ENCODE results near the gene GJB2. TPM values are rescaled to one million over a fixed set of nuclear protein-coding genes. Genes with fewer than 3 reads are reported as not detected.

Gene GJB2
- total RNA-seq, 1 donor from 2014 or later: 0.77 TPM

GRCh38 chr13:20219577-20219976, 26.8 kb upstream of the GJB2 start:
- TF ChIP-seq CTCF (IDR thresholded peaks at IDR 0.05): no peak
- H3K4me1 ChIP-seq: no peaks in the 10 kb centered on the region
- H3K9me3 ChIP-seq: no peaks in the 10 kb centered on the region
- H3K4me3 ChIP-seq: no peak overlapping the region
- no peak overlapping the region for H3K27ac ChIP-seq
- H3K36me3 ChIP-seq: no peaks in the 10 kb centered on the region
- H3K27me3 ChIP-seq (ENCODE audit: low read depth): no peaks in the 10 kb centered on the region
- DNase-seq: no peak
- no peak for ATAC-seq
- intact Hi-C loops (cut with DNase I): no loop called here

GRCh38 chr13:20217168-20217567, 24.4 kb upstream of the GJB2 start:
- Histone ChIP-seq H3K36me3 (no peaks in the 10 kb centered on the region), H3K4me1 (no peaks in the 10 kb centered on the region), H3K4me3 (no peak overlapping the region), H3K27me3 (ENCODE audit: low read depth) (no peaks in the 10 kb centered on the region), H3K27ac (no peak overlapping the region), H3K9me3 (no peaks in the 10 kb centered on the region)
- DNase-seq (no peak), ATAC-seq (no peak)
- TF ChIP-seq CTCF (IDR thresholded peaks at IDR 0.05): no peak
- intact Hi-C loops (cut with DNase I): no loop called here

GRCh38 chr13:20209948-20210347, 17.2 kb upstream of the GJB2 start:
- peaks cover 16% of the 10 kb centered on the region for H3K27me3 ChIP-seq (ENCODE audit: low read depth)
- no peak for ATAC-seq
- H3K4me1 ChIP-seq: no peaks in the 10 kb centered on the region

GRCh38 chr13:20206698-20207235, 14.0 kb upstream of the GJB2 start:
- no peak overlapping the region for H3K4me3 ChIP-seq
- ATAC-seq (no peak), DNase-seq (no peak)
- no peaks in the 10 kb centered on the region for H3K4me1 ChIP-seq
- no peaks in the 10 kb centered on the region for H3K9me3 ChIP-seq
- H3K27me3 ChIP-seq (ENCODE audit: low read depth): peaks cover 22% of the 10 kb centered on the region
- intact Hi-C loops (cut with DNase I): no loop called here
- no peak for TF ChIP-seq CTCF (IDR thresholded peaks at IDR 0.05)
- H3K36me3 ChIP-seq: no peaks in the 10 kb centered on the region
- H3K27ac ChIP-seq: no peak overlapping the region

More at GRCh38 chr13:20209948-20210347, 17.2 kb upstream of the GJB2 start:
- no peaks in the 10 kb centered on the region for H3K9me3 ChIP-seq
- no peak for DNase-seq
- H3K4me3 ChIP-seq: no peak overlapping the region
- no peaks in the 10 kb centered on the region for H3K36me3 ChIP-seq
- H3K27ac ChIP-seq: no peak overlapping the region
- no peak for TF ChIP-seq CTCF (IDR thresholded peaks at IDR 0.05)
- intact Hi-C loops (cut with DNase I): no loop called here

- Histone ChIP-seq H3K9me3 (no peaks in the 10 kb centered on the region), H3K4me3 (no peak overlapping the region), H3K27ac (no peak overlapping the region), H3K4me1 (no peaks in the 10 kb centered on the region), H3K36me3 (no peaks in the 10 kb centered on the region), H3K27me3 (ENCODE audit: low read depth) (peaks cover 22% of the 10 kb centered on the region)
- DNase-seq (no peak), ATAC-seq (no peak)
- TF ChIP-seq CTCF (IDR thresholded peaks at IDR 0.05): no peak
- intact Hi-C loops (cut with DNase I): no loop called here
Observed at GRCh38 chr13:20206065-20206697, 13.4 kb upstream of the GJB2 start.
